GM21529 (cell line): Measurements from ENCODE around the gene AKR1A1.
"Not testable (repeated sequence)": the region's sequence is repeated elsewhere in the genome, so short reads cannot be mapped to it uniquely, and the experiment has no call there.

Experiments
- ATAC-seq: cut with Tn5 transposase; IDR thresholded peaks from one replicate; pipeline ENCODE4 v1.9.1; 2021; ENCODE audit not compliant: unreplicated experiment

AKR1A1 gene

DNA sequence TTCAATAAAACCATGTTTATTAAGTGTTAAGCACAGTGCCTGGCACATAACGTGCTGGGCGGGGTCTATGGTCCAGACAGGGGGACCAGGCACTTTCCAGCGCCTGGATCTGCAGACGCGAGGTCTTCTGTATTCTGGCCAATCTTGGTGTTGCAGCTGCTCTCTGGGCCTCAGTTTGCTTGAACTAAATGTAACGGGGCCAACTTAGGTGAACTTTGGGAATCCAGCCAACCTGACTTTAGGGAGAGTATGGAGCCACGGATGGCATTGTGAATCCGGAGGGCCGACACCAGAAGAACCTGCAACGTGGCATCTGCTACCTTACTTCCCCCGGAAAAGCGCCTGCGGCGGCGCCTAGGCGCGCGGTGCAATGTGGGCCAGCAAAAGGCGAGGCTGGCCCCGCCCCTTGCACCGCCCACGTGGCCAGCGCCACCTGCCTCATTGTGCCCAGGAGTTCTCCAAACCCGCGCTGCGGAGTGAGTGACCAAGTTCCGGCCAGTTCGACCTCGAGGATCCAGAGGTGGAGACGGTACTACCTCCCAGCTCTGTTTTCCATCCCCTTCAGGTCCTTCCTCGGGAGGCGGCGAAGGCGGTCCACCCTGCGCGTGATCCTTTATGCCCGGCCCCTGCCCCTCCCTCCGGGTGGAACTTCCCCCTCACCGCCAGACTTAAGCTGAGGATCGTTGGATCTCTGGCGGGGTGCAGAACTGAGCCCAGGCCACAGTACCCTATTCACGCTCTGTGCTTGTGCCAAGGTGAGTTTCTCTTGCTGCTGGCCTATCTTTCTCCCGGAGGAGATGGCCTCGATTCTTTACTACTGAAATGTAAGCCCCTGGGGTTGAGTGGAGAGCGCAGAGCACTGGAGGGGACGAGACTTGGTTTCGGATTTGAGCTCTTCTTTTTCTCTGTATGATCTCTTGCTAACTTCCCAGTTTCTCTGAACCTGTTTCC, at the start of gene AKR1A1:
Gene AKR1A1, plus strand, starts transcription at position 426 of the 951 bp plus-strand sequence. CDS start 10,969 bp downstream, outside the sequence.
- ATAC-seq, result peak; percentile 78

DNA sequence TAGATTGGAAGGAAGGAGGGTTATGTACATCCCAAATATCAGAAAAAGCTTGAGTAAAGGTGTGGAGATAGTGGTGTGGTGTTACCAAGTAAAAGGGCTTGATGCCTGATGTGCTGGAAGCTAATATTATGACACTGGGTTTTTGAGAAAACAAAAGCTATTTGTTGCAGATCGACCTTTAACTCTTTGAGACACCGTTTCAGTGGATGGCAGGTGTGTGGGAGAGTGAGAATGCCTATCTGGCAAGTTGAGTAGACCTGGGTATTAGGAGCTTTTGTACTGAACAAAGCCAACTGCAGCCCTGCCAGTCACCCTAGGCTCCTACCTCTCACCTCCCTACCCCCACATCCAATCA, 49.1 kb upstream of the AKR1A1 start:
- ATAC-seq, result no peak

DNA sequence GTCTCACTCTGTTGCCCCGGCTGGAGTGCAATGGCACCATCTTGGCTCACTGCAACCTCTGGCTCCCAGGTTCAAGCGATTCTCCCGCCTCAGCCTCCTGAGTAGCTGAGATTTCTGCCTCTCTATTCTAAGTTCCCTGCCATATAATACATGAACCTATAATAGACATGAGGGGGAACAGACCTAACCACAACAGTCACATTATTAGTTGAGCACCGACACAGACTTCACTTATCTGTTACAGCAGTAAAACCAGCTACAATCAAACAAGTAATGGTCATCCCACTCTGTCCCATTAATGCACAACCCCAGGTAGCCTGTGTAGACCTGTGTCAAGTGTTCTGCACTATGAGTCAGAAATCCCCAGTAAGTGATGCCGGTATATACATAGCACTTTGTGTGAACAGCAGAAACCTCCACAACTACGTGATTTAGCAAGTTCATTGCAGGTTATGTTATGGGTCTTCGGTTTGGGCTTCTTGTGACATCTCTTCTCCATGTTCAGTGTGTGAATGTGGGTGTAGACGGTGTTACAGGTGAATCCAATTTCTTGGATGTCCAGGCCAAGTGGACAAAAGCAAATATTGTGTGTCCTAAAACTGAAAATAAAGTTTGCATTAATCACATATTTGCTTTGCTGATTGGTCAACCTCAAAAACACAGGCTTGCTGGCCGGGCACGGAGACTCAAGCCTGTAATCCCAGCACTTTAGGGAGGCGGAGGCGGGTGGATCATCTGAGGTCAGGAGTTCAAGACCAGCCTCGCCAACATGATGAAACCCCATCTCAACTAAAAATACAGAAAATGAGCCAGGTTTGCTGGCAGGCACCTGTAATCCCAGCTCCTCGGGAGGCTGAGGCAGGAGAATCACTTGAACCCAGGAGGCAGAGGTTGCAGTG, 46.9 kb upstream of the AKR1A1 start:
- no peak for ATAC-seq

DNA sequence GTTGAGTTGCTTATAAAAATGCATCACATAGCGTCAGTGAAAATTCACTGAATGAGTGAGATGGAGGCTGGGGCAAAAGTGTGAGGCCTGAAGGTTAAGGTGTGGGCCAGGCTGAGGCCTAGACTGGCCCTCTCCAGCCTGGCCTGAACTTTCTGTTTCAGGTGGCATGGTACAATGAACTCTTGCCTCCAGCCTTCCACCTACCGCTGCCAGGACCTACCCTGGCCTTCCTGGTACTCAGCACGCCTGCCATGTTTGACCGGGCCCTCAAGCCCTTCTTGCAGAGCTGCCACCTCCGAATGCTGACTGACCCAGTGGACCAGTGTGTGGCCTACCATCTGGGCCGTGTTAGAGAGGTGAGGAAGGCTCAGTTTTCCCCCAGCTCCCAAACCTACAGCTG, 43.4 kb upstream of the AKR1A1 start:
- ATAC-seq, result no peak

DNA sequence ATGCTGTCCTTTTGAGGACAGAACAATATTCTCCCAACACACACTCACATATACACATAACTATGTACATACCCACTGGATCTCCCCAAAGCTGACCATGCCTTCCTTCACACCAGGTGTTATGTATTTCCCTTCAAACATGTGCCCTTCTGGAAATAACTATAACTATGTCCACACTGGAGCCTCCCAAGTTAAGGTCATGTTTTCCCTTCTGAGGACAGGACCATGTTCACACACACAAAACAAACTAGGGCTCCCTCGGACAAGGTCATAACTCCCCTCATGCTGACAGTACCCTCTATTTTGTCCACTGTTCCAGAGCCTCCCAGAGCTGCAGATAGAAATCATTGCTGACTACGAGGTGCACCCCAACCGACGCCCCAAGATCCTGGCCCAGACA, 42.7 kb upstream of the AKR1A1 start:
- ATAC-seq, result no peak

DNA sequence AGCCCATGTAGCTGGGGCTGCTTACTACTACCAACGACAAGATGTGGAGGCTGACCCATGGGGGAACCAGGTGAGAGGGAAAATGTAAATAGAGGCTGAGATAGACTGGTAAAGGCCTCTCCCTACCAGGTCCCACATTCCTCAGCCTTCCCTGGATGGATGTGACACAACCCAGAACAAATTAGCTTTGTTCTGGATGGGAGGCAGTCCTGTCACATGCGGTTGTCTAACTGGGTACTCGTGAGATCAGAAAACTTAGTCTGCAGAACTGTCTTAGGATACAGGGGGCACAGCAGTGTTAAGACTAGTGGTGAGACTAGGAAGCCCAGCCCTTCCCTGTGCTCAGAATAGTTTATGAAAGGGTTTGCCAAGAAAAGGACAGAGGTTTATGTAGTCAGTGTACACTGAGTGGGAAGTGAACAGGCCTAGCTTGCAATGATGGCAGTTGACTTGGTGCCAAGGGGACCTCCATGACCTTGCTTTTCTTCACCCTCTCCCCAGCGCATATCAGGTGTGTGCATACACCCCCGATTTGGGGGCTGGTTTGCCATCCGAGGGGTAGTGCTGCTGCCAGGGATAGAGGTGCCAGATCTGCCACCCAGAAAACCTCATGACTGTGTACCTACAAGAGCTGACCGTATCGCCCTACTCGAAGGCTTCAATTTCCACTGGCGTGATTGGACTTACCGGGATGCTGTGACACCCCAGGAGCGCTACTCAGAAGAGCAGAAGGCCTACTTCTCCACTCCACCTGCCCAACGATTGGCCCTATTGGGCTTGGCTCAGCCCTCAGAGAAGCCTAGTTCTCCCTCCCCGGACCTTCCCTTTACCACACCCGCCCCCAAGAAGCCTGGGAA, 42.1 kb upstream of the AKR1A1 start:
- ATAC-seq, result no peak

DNA sequence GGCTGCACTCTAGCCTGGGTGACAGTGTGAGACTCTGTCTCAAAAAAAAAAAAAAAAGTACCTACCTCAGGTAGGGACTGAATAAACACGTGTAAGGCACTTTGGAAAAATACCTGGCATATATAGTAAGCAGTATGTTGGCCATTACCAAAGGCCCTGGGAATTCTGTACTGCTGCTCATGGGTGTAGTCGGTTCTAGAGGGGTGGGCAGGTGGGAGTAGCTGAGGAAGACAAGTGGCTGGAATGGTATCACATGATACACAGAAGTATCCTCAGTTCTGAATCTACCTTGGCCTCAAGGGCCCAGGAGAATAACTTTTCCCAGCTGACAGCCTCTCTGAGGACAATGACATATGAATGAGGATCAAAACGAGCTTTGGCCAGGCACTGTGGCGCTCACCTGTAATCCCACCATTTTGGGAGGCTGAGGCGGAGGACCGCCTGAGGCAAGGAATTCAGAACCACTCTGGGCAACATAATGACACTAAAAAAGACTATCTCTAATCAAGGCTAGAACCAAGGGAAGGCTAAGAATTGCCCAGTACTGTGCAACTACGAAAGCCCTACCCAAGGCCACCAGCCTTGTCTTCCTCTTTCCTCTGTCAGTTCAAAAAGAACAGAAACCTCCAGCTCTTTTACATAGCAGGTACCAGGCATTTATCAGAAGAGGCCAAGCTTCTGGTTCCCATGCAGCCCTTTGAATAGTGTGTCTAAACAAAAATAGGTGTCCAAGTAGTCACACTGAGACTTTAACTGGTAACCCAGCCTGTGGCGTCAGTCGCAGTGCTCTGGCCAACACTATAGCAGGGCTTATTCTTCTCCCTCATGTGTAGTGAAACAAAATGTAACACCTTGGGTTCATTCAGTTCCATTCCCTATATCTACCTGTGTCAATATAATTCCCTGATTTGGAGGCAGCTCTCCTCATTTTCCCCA, 40.3 kb upstream of the AKR1A1 start:
- no peak for ATAC-seq

DNA sequence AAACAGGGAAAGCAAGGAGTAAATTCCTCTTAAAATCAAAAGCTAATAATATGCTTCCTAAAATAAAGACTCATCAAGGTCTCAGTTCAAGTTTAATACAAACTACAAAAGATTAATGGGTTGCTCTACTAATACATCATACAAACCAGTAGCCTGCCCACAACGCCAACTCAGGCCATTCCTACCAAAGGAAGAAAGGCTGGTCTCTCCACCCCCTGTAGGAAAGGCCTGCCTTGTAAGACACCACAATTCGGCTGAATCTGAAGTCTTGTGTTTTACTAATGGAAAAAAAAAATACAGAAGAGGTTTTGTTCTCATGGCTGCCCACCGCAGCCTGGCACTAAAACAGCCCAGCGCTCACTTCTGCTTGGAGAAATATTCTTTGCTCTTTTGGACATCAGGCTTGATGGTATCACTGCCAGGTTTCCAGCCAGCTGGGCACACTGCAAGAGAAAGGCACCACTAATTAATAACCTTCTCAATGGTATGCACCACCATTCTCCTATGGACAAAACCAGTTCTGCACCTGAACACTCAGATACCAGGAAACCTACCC, 39.6 kb upstream of the AKR1A1 start:
- ATAC-seq, result no peak

DNA sequence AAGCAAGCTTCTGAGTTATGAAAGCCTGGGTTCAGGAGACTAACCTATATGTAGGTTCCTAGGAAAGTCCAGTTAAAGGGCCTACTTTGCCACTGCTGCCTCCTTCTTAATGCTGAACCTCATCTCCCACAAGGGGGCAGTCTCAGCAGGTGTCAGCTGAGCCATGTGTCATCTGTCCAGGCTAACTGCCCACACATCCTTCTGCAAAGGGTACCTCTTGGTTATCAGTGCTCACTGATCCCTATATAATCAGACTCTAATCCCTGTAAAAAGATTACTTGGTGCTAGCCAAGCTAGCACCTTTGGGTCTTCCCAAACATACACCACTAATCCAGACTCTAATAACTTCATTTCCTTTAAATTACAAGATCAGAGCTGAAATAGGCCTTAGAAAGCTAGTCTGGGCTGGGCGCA, 38.0 kb upstream of the AKR1A1 start:
- ATAC-seq, result no peak

DNA sequence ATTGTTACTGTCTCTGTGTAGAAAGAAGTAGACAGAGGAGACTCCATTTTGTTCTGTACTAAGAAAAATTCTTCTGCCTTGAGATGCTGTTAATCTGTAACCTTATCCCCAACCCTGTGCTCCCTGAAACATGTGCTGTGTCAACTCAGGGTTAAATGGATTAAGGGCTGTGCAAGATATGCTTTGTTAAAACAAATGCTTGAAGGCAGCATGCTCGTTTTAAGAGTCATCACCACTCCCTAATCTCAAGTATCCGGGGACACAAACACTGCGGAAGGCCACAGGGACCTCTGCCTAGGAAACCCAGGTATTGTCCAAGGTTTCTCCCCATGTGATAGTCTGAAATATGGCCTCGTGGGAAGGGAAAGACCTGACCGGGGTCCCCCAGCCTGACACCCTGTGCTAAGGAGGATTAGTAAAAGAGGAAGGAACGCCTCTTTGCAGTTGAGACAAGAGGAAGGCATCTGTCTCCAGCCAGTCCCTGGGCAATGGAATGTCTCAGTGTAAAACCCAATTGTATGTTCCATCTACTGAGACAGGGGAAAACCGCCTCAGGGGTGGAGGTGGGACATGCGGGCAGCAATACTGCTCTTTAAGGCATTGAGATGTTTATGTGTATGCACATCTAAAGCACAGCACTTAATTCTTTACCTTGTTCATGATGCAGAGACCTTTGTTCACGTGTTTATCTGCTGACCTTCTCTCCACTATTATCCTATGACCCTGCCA, 36.9 kb upstream of the AKR1A1 start:
- not testable (repeated sequence) for ATAC-seq

DNA sequence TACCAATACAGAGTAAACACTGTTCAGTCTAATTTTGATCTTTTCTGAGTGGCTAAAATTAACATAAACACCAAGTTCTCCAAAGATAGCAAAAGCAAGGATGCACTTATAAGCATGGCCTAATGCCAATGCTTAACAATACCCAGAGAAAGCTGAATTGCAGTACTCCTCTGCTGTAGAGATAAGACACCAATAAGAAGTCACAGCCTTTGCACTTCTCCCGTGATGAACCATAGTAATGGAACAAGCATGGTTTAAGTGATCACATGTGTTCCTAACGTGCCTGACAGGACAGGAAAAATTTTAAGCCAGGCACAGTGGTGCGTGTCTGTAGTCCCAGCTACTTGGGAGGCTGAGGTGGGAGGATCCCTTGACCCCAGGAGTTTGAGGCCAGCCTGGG, 34.6 kb upstream of the AKR1A1 start:
- ATAC-seq, result no peak

DNA sequence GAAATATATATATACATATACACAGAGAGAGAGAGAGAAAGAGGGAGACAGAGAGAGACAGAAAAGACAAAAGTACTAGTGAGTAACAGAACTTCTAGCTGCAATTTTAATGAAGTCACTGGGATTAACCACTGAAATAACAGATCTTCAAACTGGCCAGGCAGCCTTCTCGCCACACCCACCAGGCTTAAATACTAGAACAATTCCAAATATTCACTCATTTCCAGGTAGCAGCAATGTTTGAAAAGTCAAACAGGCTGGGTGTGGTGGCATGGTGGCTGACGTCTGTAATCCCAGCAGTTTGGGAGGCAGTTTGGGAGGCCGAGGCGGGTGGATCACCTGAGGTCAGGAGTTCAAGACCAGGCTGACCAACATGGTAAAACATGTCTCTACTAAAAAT, 34.2 kb upstream of the AKR1A1 start:
- no peak for ATAC-seq

DNA sequence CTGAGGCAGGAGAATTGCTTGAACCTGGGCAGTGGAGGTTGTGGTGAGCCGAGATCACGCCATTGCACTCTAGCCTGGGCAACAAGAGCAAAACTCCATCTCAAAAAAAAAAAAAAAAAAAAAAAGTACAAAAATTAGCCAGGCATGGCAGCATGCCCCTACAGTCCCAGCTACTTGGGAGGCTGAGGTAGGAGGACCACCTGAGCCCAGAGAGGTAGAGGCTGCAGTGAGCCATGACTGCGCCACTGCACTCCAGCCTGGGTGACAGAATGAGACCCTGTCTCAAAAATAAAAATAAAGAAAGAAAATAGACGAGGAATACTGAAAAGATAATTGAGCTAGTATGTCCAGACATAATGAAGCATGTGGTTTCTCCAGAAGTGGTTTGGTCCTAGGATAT, 32.3 kb upstream of the AKR1A1 start:
- ATAC-seq, result not testable (repeated sequence)

DNA sequence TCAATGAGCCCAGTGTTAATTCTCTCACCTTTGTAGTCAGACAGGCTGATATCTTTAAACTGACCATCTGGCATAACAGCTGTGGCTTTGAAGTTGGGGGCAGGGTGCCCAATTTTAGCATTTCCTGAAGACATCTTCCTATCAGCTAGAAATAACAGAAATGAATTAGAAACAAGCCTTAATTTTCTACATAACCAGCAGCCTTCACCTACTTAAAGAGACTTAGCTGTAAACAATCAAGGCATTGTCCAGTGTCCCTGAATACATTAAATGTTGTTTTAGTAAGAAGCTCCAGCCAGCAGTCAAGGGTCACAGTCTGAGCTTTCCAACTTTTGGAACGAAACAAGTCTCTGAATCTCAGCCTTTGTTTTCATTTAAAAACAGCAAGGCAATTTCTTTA, 31.7 kb upstream of the AKR1A1 start:
- ATAC-seq, result no peak

DNA sequence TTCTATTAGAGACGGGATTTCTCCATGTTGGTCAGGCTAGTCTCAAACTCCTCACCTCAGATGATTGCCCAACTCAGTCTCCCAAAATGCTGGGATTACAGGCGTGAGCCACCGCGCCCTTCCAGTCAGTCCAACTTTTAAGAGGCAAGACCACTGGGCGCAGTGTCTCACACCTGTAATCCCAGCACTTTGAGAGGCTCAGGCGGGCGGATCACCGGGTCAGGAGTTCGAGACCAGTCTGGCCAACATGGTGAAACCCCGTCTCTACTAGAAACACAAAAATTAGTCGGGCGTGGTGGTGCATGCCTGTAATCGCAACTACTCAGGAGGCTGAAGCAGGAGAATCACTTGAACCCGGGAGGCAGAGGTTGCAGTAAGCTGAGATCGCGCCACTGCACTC, 30.9 kb upstream of the AKR1A1 start:
- ATAC-seq, result not testable (repeated sequence)

DNA sequence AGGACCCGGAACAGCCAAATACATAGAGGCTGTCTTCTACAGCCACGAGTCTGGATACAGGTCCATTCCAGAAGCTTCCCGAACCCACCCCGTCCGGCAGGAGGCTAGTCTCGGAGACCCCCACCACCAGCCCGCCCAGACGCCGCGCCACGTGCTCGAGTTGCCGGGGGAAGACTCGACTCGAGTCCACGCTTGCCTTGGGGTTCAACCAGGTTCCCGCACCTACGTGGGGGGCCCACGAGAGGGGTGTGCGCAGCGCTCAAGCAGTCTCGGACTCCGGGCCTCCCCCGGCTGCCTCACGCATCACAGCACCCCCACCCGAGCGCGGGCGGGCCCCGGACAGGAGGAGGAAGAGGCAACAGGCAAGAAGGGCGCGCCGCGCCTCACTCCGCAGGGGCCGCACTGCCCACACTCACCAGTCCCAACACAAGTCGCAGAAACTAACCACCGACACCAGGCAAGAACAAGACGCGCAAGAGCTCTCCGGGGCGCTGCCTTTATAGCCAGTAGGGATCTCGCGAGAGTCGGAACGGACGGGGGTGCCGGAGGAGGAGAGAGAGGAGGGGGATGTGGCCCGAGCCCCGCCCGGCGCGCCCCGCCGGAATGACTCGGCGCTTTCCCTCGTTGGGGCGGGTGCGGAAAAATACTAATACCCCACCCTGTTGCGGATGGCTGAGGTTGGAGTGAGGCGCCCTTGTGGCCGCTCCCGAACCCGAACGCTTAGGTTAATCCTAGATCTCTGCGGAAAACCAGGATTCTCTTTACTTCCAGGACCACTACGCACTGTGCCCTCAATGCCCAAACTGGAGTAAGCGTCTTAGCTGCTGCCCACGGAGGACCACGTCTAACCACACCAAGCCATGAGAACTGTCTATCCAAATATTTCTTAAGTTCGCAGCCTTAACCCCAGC, 29.0 kb upstream of the AKR1A1 start, which contains the start of gene PRDX1:
Gene PRDX1, minus strand, starts transcription at position 472 of the 911 bp plus-strand sequence. CDS start 2,841 bp downstream, outside the sequence.
- ATAC-seq, result peak; percentile 84

DNA sequence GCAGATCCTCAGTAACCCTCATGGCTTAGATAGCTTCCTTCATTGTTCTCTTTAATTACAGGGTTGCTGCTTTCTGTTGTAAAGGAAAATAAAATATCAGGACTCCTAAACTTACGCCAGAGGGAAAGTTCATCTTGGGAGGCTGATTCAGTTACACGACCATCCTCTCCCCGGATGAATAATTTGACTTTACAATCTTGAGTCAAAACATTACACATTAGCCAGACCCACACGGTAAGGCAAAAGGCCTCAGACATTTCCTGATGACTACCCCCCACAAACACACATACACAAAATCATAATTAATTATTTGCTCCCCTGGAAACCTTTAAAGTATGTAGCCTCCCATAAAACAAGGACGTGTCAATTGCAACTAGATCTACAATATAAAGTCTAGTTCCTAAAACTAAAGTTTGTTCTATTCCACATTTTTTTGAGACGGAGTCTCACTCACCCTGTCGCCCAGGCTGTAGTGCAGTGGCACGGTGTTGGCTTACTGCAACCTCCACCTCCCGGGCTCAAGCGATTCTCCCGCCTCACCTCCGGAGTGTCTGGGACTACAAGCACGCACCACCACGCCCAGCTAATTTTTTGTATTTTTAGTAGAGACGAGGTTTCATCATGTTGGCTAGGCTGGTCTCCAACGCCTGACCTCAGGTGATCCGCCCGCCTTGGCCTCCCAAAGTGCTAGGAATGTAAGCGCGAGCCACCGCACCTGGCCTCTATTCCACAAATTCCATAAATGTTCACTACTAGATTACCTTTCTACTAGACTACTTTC, 28.1 kb upstream of the AKR1A1 start:
- ATAC-seq, result no peak
